Measurements from ENCODE around the gene AMACR.

- TF ChIP-seq NKRF (conservative IDR thresholded peaks at IDR 0.05) (no peak), CTCF (IDR thresholded peaks at IDR 0.05 in 2 of 3, conservative IDR thresholded peaks at IDR 0.05 in 1 of 3; ENCODE audit: control insufficient read depth in 2 of 3, extremely low read depth in 1 of 3, insufficient read depth in 1 of 3, low read depth in 3 of 3, low read length in 3 of 3) (no peak), E4F1 (IDR thresholded peaks at IDR 0.05; ENCODE audit: borderline replicate concordance, partially characterized antibody) (no peak), RFX5 (IDR thresholded peaks at IDR 0.05; ENCODE audit: low read depth, low read length) (no peak), ESRRA (IDR thresholded peaks at IDR 0.05; ENCODE audit: low read length) (no peak), ATF7 (IDR thresholded peaks at IDR 0.05; ENCODE audit: low read depth) (no peak), ZNF24 (IDR thresholded peaks at IDR 0.05) (no peak), NFYA (IDR thresholded peaks at IDR 0.05; ENCODE audit: borderline replicate concordance, low read depth, low read length) (no peak), SIX5 (IDR thresholded peaks at IDR 0.05; ENCODE audit: low read depth, low read length, severe bottlenecking) (no peak), POLR2AphosphoS2 (IDR thresholded peaks at IDR 0.05; ENCODE audit: low read depth, low read length) (no peak)
These were observed 639 bp downstream of the AMACR start for GRCh38 chr5:34007201-34007620.

Data from GM12878 (cell line).